ENCODE measurements around the gene DUOX1. TPM values are rescaled to one million over a fixed set of nuclear protein-coding genes. Genes with fewer than 3 reads are reported as not detected.
A peak's percentile ranks its signal among the peaks of the same experiment; 100 is the strongest.

DUOX1 gene
- total RNA-seq, 4 donors from 2014 or later, result 87.5 to 202 (median 122) TPM

- intact Hi-C loops (cut with DNase I), result no loop called here
- H3K27me3 ChIP-seq, result peaks cover 0 to 59% (median 2%) of the 10 kb centered on the region in 4 donors
These were observed 689 bp upstream of the DUOX1 start for GRCh38 chr15:45128971-45129639.

GRCh38 chr15:45130291-45131000 is 652 bp downstream of the DUOX1 start:
- TF ChIP-seq POLR2A (IDR thresholded peaks at IDR 0.05), result no peak
- TF ChIP-seq, protein P1, sequence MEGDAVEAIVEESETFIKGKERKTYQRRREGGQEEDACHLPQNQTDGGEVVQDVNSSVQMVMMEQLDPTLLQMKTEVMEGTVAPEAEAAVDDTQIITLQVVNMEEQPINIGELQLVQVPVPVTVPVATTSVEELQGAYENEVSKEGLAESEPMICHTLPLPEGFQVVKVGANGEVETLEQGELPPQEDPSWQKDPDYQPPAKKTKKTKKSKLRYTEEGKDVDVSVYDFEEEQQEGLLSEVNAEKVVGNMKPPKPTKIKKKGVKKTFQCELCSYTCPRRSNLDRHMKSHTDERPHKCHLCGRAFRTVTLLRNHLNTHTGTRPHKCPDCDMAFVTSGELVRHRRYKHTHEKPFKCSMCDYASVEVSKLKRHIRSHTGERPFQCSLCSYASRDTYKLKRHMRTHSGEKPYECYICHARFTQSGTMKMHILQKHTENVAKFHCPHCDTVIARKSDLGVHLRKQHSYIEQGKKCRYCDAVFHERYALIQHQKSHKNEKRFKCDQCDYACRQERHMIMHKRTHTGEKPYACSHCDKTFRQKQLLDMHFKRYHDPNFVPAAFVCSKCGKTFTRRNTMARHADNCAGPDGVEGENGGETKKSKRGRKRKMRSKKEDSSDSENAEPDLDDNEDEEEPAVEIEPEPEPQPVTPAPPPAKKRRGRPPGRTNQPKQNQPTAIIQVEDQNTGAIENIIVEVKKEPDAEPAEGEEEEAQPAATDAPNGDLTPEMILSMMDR (IDR thresholded peaks at IDR 0.05), result no peak
- 50 to 78% methylated on average over 4 to 7 of the region's 7 CpGs for WGBS, 2 donors
- Histone ChIP-seq H3K4me3 (peak overlapping the region; percentile 49 to 69 (median 62)), H3K9me3 (no peaks in the 10 kb centered on the region), H3K36me3 (peaks cover 0 to 32% (median 5%) of the 10 kb centered on the region in 3 donors), H3K27me3 (peaks cover 0 to 63% (median 2%) of the 10 kb centered on the region in 4 donors), H3K4me1 (peaks cover 2 to 86% (median 26%) of the 10 kb centered on the region in 3 donors), H3K27ac (peak overlapping the region; percentile 81 to 92 (median 90))
- no peak for DNase-seq
- intact Hi-C loops (cut with DNase I), result no loop called here

More at GRCh38 chr15:45128971-45129639, 689 bp upstream of the DUOX1 start:
- TF ChIP-seq, protein P1 (IDR thresholded peaks at IDR 0.05), result no peak
- TF ChIP-seq POLR2A (IDR thresholded peaks at IDR 0.05), result no peak
- no peak for DNase-seq
- Histone ChIP-seq H3K27ac (peak overlapping the region; percentile 81 to 92 (median 90)), H3K4me1 (peaks cover 2 to 83% (median 20%) of the 10 kb centered on the region in 3 donors), H3K4me3 (peak overlapping the region; percentile 49 to 69 (median 62)), H3K9me3 (no peaks in the 10 kb centered on the region), H3K36me3 (peaks cover 0 to 19% (median 0%) of the 10 kb centered on the region in 3 donors)
- WGBS, 2 donors, result 3 to 7% methylated on average over 13 to 21 of the region's 47 CpGs

DNA sequence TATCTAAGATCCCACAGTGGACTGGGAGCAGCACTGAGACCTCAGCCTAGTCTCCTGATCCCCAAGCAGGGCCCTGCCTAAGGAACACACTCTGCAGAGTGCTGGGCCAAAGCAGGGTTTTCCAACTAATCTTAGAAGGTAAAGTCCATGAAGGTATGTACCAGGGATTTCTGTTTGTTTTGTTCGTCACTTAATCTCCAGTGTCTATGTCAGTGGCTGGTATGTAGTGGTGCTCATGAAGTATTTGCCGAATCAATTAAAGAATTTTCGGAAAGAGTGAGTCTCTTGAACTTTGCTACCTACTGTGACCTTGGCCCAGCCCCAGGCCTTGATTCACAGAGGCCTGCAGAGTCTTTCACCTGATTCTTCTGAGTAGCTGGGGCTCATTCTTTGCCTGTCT is 1.7 kb downstream of the DUOX1 start:
- H3K4me1 ChIP-seq, result peaks cover 2 to 84% (median 26%) of the 10 kb centered on the region in 3 donors
- no peak for DNase-seq
- 84 to 93% methylated on average over 3 of the region's 3 CpGs for WGBS, 2 donors
- H3K27ac ChIP-seq, result peak overlapping the region in 2 of 4 donors; percentile 89 to 92
- TF ChIP-seq, protein P1 (IDR thresholded peaks at IDR 0.05), result no peak
- no peak for TF ChIP-seq POLR2A (IDR thresholded peaks at IDR 0.05)
- H3K9me3 ChIP-seq, result no peaks in the 10 kb centered on the region
- H3K27me3 ChIP-seq, result peaks cover 0 to 70% (median 2%) of the 10 kb centered on the region in 4 donors
- peak overlapping the region in 1 of 4 donors; percentile 65 for H3K4me3 ChIP-seq
- H3K36me3 ChIP-seq, result peaks cover 0 to 41% (median 5%) of the 10 kb centered on the region in 3 donors
- intact Hi-C loops (cut with DNase I), result no loop called here

DNA sequence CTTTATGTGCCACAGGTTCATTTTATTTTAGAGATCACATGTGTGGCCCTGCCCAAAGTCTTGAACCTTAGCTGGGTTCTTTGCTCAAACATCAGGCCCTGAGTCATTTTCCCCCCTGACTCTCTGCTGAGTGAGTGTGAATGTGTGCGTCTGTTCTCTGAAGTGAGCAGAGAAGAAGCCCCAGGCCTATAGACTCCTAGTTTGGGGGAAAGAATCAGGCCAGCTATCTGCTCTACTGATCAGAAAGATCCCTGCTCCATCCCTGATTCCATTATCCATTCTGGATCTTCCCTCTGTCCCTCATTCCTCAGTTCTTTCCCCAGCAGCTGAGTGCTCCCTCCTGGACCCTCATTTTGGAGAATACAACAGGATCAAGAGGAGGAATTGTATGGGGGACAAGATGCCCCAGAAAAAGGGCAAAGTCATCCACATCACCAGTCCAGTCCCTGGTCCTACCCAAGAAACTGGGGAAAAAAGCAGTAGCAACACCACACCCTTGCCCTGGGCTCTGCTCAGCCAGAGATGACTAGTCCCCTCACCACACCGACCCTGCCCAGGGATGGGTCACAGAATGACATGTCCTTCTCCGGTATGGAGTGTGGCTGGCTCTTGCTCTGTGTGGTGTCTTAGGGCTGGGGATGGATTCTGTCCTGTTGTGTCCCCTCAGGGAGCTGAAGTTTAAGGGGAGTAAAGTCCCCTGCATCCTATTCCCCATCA is 3.2 kb downstream of the DUOX1 start:
- Histone ChIP-seq H3K27me3 (peaks cover 0 to 71% (median 2%) of the 10 kb centered on the region in 4 donors), H3K36me3 (peaks cover 0 to 54% (median 5%) of the 10 kb centered on the region in 3 donors), H3K4me1 (peaks cover 2 to 75% (median 24%) of the 10 kb centered on the region in 3 donors), H3K9me3 (no peaks in the 10 kb centered on the region), H3K4me3 (no peak overlapping the region), H3K27ac (peak overlapping the region in 1 of 4 donors; percentile 29)
- WGBS, 2 donors, result 43 to 50% methylated on average over 1 to 3 of the region's 3 CpGs
- TF ChIP-seq, protein P1 (IDR thresholded peaks at IDR 0.05), result no peak
- TF ChIP-seq POLR2A (IDR thresholded peaks at IDR 0.05), result no peak
- no peak for DNase-seq
- intact Hi-C loops (cut with DNase I), result no loop called here
